Measurements from ENCODE around the gene OAS3.

OAS3 gene

GRCh38 chr12:112892856-112893255 is 45.4 kb upstream of the OAS3 start:
- H3K9me3 ChIP-seq (ENCODE audit: insufficient read depth, low read length, severe bottlenecking), result no peaks in the 10 kb centered on the region
- no peaks in the 10 kb centered on the region for H3K79me2 ChIP-seq (ENCODE audit: insufficient read depth, low read length)
- H3K27me3 ChIP-seq (ENCODE audit: insufficient read depth, low read length, poor library complexity), result peaks cover 7% of the 10 kb centered on the region
- H3K4me1 ChIP-seq (ENCODE audit: insufficient read depth, low read length), result no peaks in the 10 kb centered on the region
- TF ChIP-seq CTCF (IDR thresholded peaks at IDR 0.05; ENCODE audit: borderline replicate concordance, extremely low read depth, low read length, poor library complexity, severe bottlenecking), result no peak
- no peak for TF ChIP-seq EZH2 (IDR thresholded peaks at IDR 0.05; ENCODE audit: borderline replicate concordance, low read depth, low read length, severe bottlenecking)
- H3K4me3 ChIP-seq (ENCODE audit: low read depth in 1 of 2, low read length in 2 of 2), result no peak overlapping the region
- H3K27ac ChIP-seq (ENCODE audit: low read length), result no peak overlapping the region
- no peaks in the 10 kb centered on the region for H4K20me1 ChIP-seq (ENCODE audit: insufficient read depth, low read length)
- no peaks in the 10 kb centered on the region for H3K36me3 ChIP-seq (ENCODE audit: insufficient read depth, low read length)
- H2AFZ ChIP-seq (ENCODE audit: low read depth, low read length), result no peak overlapping the region
- no peak for DNase-seq
- no peak overlapping the region for H3K4me2 ChIP-seq (ENCODE audit: insufficient read depth, low read length)
- ATAC-seq (ENCODE audit: insufficient read depth, low read depth), result no peak
- H3K9ac ChIP-seq (ENCODE audit: low read depth, low read length), result no peak overlapping the region

GRCh38 chr12:112894128-112894527 is 44.1 kb upstream of the OAS3 start:
- H3K36me3 ChIP-seq (ENCODE audit: insufficient read depth, low read length), result no peaks in the 10 kb centered on the region
- no peak for ATAC-seq (ENCODE audit: insufficient read depth, low read depth)
- DNase-seq, result no peak
- H3K9ac ChIP-seq (ENCODE audit: low read depth, low read length), result no peak overlapping the region
- no peak overlapping the region for H2AFZ ChIP-seq (ENCODE audit: low read depth, low read length)
- H3K4me2 ChIP-seq (ENCODE audit: insufficient read depth, low read length), result no peak overlapping the region
- no peaks in the 10 kb centered on the region for H4K20me1 ChIP-seq (ENCODE audit: insufficient read depth, low read length)
- no peak for TF ChIP-seq EZH2 (IDR thresholded peaks at IDR 0.05; ENCODE audit: borderline replicate concordance, low read depth, low read length, severe bottlenecking)
- no peak for TF ChIP-seq CTCF (IDR thresholded peaks at IDR 0.05; ENCODE audit: borderline replicate concordance, extremely low read depth, low read length, poor library complexity, severe bottlenecking)
- no peaks in the 10 kb centered on the region for H3K79me2 ChIP-seq (ENCODE audit: insufficient read depth, low read length)
- no peaks in the 10 kb centered on the region for H3K4me1 ChIP-seq (ENCODE audit: insufficient read depth, low read length)
- peaks cover 12% of the 10 kb centered on the region for H3K27me3 ChIP-seq (ENCODE audit: insufficient read depth, low read length, poor library complexity)
- no peak overlapping the region for H3K27ac ChIP-seq (ENCODE audit: low read length)
- no peak overlapping the region for H3K4me3 ChIP-seq (ENCODE audit: low read depth in 1 of 2, low read length in 2 of 2)
- H3K9me3 ChIP-seq (ENCODE audit: insufficient read depth, low read length, severe bottlenecking), result no peaks in the 10 kb centered on the region

GRCh38 chr12:112898380-112898779 is 39.9 kb upstream of the OAS3 start:
- H3K79me2 ChIP-seq (ENCODE audit: insufficient read depth, low read length), result no peaks in the 10 kb centered on the region
- no peaks in the 10 kb centered on the region for H4K20me1 ChIP-seq (ENCODE audit: insufficient read depth, low read length)
- peaks cover 18% of the 10 kb centered on the region for H3K4me1 ChIP-seq (ENCODE audit: insufficient read depth, low read length)
- ATAC-seq (ENCODE audit: insufficient read depth, low read depth) (no peak), DNase-seq (no peak)
- no peak overlapping the region for H2AFZ ChIP-seq (ENCODE audit: low read depth, low read length)
- no peak overlapping the region for H3K4me3 ChIP-seq (ENCODE audit: low read depth in 1 of 2, low read length in 2 of 2)
- H3K27ac ChIP-seq (ENCODE audit: low read length), result no peak overlapping the region
- H3K36me3 ChIP-seq (ENCODE audit: insufficient read depth, low read length), result no peaks in the 10 kb centered on the region
- no peak overlapping the region for H3K9ac ChIP-seq (ENCODE audit: low read depth, low read length)
- H3K4me2 ChIP-seq (ENCODE audit: insufficient read depth, low read length), result no peak overlapping the region
- TF ChIP-seq EZH2 (IDR thresholded peaks at IDR 0.05; ENCODE audit: borderline replicate concordance, low read depth, low read length, severe bottlenecking) (no peak), CTCF (IDR thresholded peaks at IDR 0.05; ENCODE audit: borderline replicate concordance, extremely low read depth, low read length, poor library complexity, severe bottlenecking) (no peak)
- no peaks in the 10 kb centered on the region for H3K9me3 ChIP-seq (ENCODE audit: insufficient read depth, low read length, severe bottlenecking)
- peaks cover 12% of the 10 kb centered on the region for H3K27me3 ChIP-seq (ENCODE audit: insufficient read depth, low read length, poor library complexity)

Data from DND-41 (cell line).